Smooth muscle cell (in vitro differentiated cells): ENCODE results near the gene ZBTB17. TPM values are rescaled to one million over a fixed set of nuclear protein-coding genes. Genes with fewer than 3 reads are reported as not detected.

Experiments
- DNase-seq: peaks from one replicate; lab custom pipeline; 2025; ENCODE audit not compliant: unreplicated experiment; lab: John Stamatoyannopoulos, UW
- H2AFZ ChIP-seq: fragments of 200-600 bp; sonication (generic); 2 replicates; pipeline ENCODE4 v1.6.0; 2016; ENCODE audit warnings: antibody characterized with exemption, low read depth, mild to moderate bottlenecking
- H3F3A ChIP-seq: fragments of 200-600 bp; sonication (generic); 2 replicates; pipeline ENCODE4 v1.6.0; 2017; ENCODE audit warnings: antibody characterized with exemption, low read depth
- H3K27ac ChIP-seq: fragments of 200-600 bp; sonication (generic); 2 replicates; pipeline ENCODE4 v1.5.1; 2016; ENCODE audit warnings: low read depth, mild to moderate bottlenecking
- H3K27me3 ChIP-seq: fragments of 200-600 bp; sonication (generic); 2 replicates; pipeline ENCODE4 v1.6.1; 2016; ENCODE audit warnings: low read depth, mild to moderate bottlenecking
- H3K36me3 ChIP-seq: fragments of 200-600 bp; sonication (generic); 2 replicates; pipeline ENCODE4 v1.5.1; 2016; ENCODE audit warnings: low read depth
- H3K4me1 ChIP-seq: fragments of 200-600 bp; sonication (generic); 2 replicates; pipeline ENCODE4 v1.5.1; 2016; ENCODE audit warnings: low read depth
- H3K4me2 ChIP-seq: fragments of 200-600 bp; sonication (generic); 2 replicates; pipeline ENCODE4 v1.6.0; 2016; ENCODE audit warnings: mild to moderate bottlenecking
- H3K4me3 ChIP-seq: fragments of 200-600 bp; sonication (generic); 2 replicates; pipeline ENCODE4 v1.5.1; 2016; ENCODE audit warnings: mild to moderate bottlenecking
- H3K79me2 ChIP-seq: fragments of 200-600 bp; sonication (generic); 2 replicates; pipeline ENCODE4 v1.6.0; 2016; ENCODE audit warnings: low read depth, mild to moderate bottlenecking
- H3K9ac ChIP-seq: fragments of 200-600 bp; sonication (generic); 2 replicates; pipeline ENCODE4 v1.6.0; 2016; ENCODE audit warnings: low read depth
- H3K9me3 ChIP-seq: fragments of 200-600 bp; sonication (generic); replicated peaks from 2 replicates; pipeline ENCODE4 v1.5.1; 2016; ENCODE audit warnings: low read depth
- H4K20me1 ChIP-seq: fragments of 200-600 bp; sonication (generic); 2 replicates; pipeline ENCODE4 v1.6.0; 2016; ENCODE audit warnings: low read depth
- CTCF ChIP-seq: fragments of 200-600 bp; sonication (generic); IDR thresholded peaks from 2 replicates; pipeline ENCODE4 v1.5.1; 2017; ENCODE audit warnings: borderline replicate concordance, mild to moderate bottlenecking, antibody characterized with exemption; ENCODE audit not compliant: insufficient read depth, poor library complexity, severe bottlenecking
- WGBS: methylation state at CpG from one replicate; pipeline ENCODE4 v1.1.7; 2016; ENCODE audit warnings: low lambda C conversion rate; 5-methylcytosine and 5-hydroxymethylcytosine counted together
- polyA plus RNA-seq: library from polyadenylated mRNA; unstranded; fragments of >200 nt; fragmentation: Nextera tagmentation; extraction: Ambion mirVana; gene quantifications from 2 replicates; pipeline ENCODE4 v1.2.1, GENCODE V29; 2016
- total RNA-seq: library from RNA; depleted of rRNA; stranded (reverse); fragments of >200 nt; gene quantifications from 2 replicates; pipeline ENCODE4 v1.2.3, GENCODE V29; 2014

Gene ZBTB17
- total and polyA plus RNA-seq, 2 experiments from 2014 or later = 29.4 to 42.5 TPM

- H3K9ac ChIP-seq = no peak overlapping the region
- no peak overlapping the region for H3K4me2 ChIP-seq
- no peak overlapping the region for H2AFZ ChIP-seq
- no peak overlapping the region for H3K27ac ChIP-seq
- H3K4me1 ChIP-seq = peaks cover 12% of the 10 kb centered on the region
- no peak for TF ChIP-seq CTCF
- H3K27me3 ChIP-seq = no peaks in the 10 kb centered on the region
- no peaks in the 10 kb centered on the region for H3K9me3 ChIP-seq
- H3K4me3 ChIP-seq = no peak overlapping the region
- no peaks in the 10 kb centered on the region for H3K36me3 ChIP-seq
- H4K20me1 ChIP-seq = peaks cover 82% of the 10 kb centered on the region
- DNase-seq = no peak
- peaks cover 79% of the 10 kb centered on the region for H3K79me2 ChIP-seq
- 78% methylated on average over 5 of the region's 5 CpGs for WGBS
- H3F3A ChIP-seq = peaks cover 10% of the 10 kb centered on the region
Observed at GRCh38 chr1:15960808-15961207, 15.1 kb downstream of the ZBTB17 start.

- H3K4me3 ChIP-seq = no peak overlapping the region
- H4K20me1 ChIP-seq = peaks cover 78% of the 10 kb centered on the region
- DNase-seq = no peak
- peaks cover 10% of the 10 kb centered on the region for H3K4me1 ChIP-seq
- TF ChIP-seq CTCF = no peak
- no peak overlapping the region for H3K27ac ChIP-seq
- no peaks in the 10 kb centered on the region for H3K9me3 ChIP-seq
- H3K79me2 ChIP-seq = peaks cover 82% of the 10 kb centered on the region
- 96% methylated on average over 8 of the region's 8 CpGs for WGBS
- H3K36me3 ChIP-seq = no peaks in the 10 kb centered on the region
- H3K27me3 ChIP-seq = no peaks in the 10 kb centered on the region
- H3K9ac ChIP-seq = no peak overlapping the region
- no peak overlapping the region for H2AFZ ChIP-seq
- peaks cover 13% of the 10 kb centered on the region for H3F3A ChIP-seq
- H3K4me2 ChIP-seq = no peak overlapping the region
Observed at GRCh38 chr1:15959827-15960446, 16.0 kb downstream of the ZBTB17 start.

- Histone ChIP-seq H3K4me2 (no peak overlapping the region), H3K27ac (no peak overlapping the region), H3K79me2 (peaks cover 83% of the 10 kb centered on the region), H3F3A (peaks cover 16% of the 10 kb centered on the region), H3K9me3 (no peaks in the 10 kb centered on the region), H3K4me1 (peaks cover 10% of the 10 kb centered on the region), H3K4me3 (no peak overlapping the region), H2AFZ (no peak overlapping the region), H3K9ac (no peak overlapping the region), H4K20me1 (peaks cover 73% of the 10 kb centered on the region), H3K36me3 (no peaks in the 10 kb centered on the region), H3K27me3 (no peaks in the 10 kb centered on the region)
- DNase-seq = no peak
- no peak for TF ChIP-seq CTCF
Observed at GRCh38 chr1:15959424-15959823, 16.5 kb downstream of the ZBTB17 start.

- Histone ChIP-seq H3F3A (peaks cover 21% of the 10 kb centered on the region), H3K4me1 (peaks cover 16% of the 10 kb centered on the region), H3K79me2 (peaks cover 84% of the 10 kb centered on the region), H3K36me3 (no peaks in the 10 kb centered on the region), H3K9ac (no peak overlapping the region), H4K20me1 (peaks cover 67% of the 10 kb centered on the region), H2AFZ (no peak overlapping the region), H3K4me3 (no peak overlapping the region), H3K27ac (no peak overlapping the region), H3K9me3 (no peaks in the 10 kb centered on the region), H3K4me2 (no peak overlapping the region), H3K27me3 (no peaks in the 10 kb centered on the region)
- no peak for DNase-seq
- TF ChIP-seq CTCF = no peak
Observed at GRCh38 chr1:15958793-15959192, 17.1 kb downstream of the ZBTB17 start.
